Measurements from ENCODE around the gene SLC37A1.

The SLC37A1 gene

DNA sequence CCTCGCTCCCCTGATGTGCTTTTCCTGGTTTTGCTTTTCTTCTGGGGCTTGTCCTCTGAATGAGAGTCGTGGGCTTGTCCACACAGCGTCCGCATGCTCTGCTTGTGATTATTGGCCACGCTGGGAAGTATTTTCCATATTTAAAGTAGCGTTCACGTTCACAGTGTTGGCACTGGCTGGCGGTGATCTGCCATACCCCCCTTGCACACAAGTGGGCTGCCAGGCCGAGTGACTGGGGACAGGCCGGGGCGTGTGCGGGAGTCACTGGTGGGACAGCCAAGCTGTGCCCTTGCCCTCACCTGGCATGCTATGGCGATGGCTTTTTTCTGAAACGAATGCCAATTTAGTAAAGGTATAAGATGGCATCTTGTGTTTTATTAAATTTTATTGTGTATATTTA lies 32.8 kb downstream of the SLC37A1 start:
- no peak for DNase-seq

GRCh38 chr21:42547001-42547905 lies 33.6 kb downstream of the SLC37A1 start:
- no peak for DNase-seq

- no peak for DNase-seq
These were observed 34.3 kb downstream of the SLC37A1 start for GRCh38 chr21:42547906-42548365.

DNA sequence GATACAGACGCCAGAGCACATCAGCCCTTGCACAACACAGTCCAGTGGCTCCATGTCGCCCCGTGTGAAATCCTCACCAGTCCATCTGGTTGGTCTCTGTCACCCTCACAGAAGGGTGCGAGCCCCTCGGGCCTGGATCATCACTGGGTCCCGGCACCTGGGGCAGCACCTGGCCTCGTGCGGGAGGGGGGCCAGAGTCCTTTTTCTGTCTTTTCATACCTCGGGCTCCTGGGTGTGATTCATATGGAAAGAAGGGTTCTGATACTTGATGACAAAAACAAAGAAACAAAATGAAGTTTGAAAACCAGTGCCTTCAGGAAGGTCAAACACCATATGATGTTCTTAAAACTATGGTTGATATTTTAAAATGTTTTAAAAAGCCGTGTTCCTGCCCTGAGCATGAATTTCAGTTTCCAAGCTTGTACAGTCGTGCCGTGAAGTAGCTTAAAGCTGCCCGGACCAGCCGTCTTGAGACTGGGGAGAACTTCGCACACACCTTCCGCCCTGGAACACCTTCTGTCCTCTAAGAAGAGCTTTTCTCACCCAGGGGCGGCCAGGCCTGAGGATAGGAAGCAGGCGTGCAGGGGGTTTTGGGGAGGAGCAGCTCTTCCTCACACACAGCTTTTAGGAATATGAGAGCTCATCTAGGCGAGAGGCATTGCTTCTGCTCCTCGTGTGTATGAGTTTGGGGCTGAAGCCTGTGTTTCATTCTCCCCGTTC lies 35.2 kb downstream of the SLC37A1 start:
- DNase-seq = no peak

- no peak for DNase-seq
These were observed 37.2 kb downstream of the SLC37A1 start for GRCh38 chr21:42550817-42551216.

DNA sequence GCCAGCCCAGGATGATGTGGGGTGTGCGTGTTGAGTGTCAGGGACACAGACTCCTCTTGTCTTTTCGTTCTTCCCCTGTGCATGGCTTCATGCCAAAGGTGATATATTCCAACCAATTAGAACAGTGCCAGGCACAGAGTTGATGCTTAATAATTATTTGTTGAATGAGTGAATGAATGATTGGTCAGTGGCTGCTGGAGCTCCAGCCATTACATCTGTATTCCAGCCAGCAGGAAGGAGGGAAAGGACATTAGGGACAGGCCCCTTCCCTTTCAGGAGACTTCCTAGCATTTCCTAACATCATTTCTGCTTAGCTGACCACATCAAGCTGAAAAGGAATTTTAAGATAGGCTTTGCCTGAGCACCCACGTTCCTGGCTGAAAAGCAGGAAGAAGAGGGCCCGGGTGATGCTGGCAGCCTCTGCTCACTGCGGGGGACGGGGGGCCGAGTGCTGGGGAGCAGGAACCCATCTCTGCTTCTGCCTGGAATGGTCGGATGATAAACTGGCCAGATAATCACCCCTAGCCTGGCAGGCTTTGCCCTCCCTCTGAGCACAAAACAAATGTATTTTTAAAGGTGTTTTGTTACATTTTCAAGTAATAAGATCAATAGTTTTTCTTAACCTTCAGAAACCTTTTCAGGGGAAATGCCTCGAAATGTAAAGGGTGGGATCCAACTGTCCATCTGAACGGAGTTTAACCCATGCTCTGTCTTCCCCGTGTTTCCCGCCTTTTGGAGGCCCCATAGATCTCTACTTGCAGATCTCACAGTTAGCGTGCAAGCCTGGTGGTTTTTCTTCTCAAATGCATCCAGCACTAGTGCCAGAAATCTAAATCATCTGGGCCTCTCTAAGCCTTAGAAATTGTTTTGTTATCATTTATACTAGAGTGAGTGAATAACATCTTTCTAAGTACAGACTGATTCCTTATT lies 39.0 kb downstream of the SLC37A1 start:
- DNase-seq = no peak

DNA sequence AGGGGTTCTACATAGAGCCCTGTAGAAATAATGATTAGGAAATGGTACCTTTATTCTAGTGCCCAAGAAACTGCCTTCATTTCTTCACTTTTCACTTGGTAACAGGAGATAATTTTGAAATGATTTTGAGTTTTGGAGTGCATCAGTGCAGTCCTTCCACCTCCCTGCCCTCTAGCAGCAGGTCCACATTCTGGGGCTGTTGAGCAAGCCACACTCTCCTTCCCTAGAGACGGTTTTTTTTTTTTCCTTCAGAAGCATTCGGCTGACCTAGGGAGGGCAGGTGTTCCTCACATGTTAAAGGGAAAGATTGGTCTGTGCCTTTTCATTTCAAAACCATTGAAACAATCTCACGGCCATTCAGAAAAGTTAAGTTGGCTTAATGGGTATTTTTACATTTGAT lies 39.8 kb downstream of the SLC37A1 start:
- DNase-seq = no peak

- DNase-seq = no peak
These were observed 40.8 kb downstream of the SLC37A1 start for GRCh38 chr21:42554251-42554961.

DNA sequence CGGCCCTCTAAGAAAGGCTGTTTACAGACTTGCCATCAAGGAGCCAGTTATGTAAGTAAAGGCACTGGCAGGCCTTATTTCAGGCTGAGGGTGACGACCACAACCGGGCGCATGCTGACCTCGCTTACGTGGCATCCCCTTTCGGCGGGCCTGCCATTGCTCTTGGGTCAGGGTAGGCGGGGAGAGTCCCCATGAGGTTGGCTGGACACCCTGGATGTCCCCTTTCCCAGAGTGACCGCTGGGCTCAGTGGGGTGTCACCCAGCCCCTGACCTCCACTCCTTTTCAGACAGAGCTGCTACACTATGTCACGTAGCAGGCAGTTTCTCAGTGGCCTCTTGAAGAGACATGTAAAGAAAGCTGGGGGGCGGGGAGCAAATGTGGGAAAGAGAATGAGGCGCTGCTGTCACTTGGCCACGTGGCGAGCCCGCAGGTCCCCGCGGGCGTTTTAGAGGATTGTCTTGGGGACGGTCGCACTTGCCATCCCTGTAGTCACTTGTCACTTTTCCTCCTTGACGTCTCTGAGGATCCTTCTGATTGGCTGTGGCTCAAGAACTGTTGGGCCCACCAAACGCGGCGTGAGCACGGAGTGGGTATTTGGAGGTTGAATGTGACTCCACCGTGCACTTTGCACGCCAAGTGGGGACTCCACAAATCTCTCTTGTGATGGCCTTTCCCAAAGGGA lies 42.2 kb downstream of the SLC37A1 start:
- no peak for DNase-seq

GRCh38 chr21:42556476-42556875 lies 42.8 kb downstream of the SLC37A1 start:
- no peak for DNase-seq

DNA sequence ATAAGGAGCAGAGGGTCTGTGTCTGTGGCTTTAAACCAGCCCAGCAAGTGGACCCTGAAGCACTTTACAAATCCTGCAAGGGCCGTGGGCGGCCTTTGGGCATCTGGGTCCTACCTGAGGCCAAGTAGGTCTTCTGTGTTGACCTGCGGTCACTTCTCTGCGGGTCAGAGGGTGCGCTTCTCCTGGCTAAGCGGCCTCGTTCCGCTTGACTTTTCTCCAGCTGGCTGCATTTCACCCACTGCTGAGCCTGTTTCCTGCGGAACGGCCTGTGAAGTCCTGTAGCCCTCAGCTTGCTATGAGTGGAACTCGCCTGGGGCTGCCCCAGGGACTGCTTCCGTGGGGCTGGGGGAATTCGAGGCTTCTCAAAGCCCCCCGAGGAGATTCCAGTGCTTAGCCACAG lies 43.3 kb downstream of the SLC37A1 start:
- no peak for DNase-seq

DNA sequence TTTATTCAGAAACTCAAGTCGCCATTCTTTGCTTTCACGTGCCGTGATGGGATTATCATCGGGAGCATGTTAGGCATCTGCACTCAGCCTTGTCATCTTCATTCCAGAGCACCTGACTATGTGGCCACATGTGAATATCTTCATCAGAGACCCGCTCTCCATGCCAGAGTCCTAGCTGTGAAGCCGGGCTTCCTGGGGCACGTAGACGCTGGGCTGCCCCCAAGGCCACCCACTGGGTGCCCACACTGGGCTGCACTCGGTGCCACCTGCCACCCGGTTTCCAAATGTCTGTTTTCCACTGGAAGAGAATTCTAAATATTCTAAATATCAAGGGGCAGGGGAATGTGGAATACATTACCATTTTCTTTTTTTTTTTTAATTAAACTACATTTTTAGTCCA lies 43.8 kb downstream of the SLC37A1 start:
- no peak for DNase-seq

- no peak for DNase-seq
These were observed 44.7 kb downstream of the SLC37A1 start for GRCh38 chr21:42558368-42558767.

GRCh38 chr21:42558846-42559245 lies 45.2 kb downstream of the SLC37A1 start:
- no peak for DNase-seq

DNA sequence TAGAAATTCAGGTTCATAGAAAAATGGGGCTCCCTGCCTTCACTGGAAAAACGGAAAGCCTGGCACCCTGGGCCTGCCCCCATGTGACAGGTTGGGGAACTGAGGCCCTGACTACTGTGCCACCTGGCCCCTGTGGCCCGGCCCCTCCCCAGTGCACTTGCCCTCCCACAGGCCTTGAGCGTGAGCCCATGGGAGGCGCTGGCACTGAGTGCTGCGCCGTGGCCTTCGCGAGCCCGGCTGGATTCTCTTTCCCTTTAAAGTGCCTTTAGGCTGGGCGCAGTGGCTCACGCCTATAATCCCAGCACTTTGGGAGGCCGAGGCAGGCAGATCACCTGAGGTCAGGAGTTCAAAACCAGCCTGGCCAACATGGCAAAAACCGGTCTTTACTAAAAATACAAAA lies 45.7 kb downstream of the SLC37A1 start:
- no peak for DNase-seq

- no peak for DNase-seq
These were observed 47.0 kb downstream of the SLC37A1 start for GRCh38 chr21:42560517-42561179.

DNA sequence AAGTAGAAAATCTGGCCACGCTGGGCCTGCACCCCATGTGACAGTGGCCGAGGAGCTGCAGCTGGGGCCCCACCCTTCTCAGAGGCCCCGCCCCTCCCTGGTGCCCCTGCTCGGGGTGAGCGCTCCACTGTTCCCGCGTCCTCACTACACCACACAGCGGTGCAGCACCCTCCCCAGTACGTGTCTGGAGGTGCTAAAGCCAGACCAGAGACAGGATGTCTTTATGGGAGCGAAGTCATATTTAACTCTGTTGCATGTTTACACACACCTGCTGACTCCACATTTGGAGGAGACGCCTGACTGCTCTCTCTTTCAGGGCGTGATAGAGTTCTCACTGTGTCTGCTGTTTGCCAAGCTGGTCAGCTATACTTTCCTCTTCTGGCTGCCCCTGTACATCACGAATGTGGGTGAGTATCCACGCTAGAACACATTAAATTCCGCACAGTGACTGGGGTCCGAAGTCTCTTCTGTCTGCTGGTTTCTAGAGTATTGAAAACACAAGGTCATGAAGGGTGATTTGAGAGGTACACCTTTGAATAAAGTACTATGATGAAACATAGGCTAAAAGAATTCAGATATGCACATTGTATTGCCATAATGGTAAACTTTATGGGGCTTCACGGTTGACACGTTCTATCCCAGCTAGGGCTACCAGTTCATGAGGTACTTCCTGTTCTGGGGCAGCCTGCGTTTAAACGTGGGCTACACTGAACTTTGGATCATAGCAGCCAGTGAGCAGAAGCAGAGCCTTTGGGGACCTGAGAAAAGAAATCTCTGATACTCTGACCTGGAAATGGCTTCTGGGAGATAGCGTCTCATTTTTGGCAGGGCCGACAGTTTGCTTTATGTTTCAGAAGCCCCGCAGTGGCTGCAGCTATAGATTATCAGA lies 48.4 kb downstream of the SLC37A1 start:
- DNase-seq = no peak

GRCh38 chr21:42562816-42563215 lies 49.2 kb downstream of the SLC37A1 start:
- DNase-seq = no peak

GRCh38 chr21:42563261-42563660 lies 49.6 kb downstream of the SLC37A1 start:
- no peak for DNase-seq

DNA sequence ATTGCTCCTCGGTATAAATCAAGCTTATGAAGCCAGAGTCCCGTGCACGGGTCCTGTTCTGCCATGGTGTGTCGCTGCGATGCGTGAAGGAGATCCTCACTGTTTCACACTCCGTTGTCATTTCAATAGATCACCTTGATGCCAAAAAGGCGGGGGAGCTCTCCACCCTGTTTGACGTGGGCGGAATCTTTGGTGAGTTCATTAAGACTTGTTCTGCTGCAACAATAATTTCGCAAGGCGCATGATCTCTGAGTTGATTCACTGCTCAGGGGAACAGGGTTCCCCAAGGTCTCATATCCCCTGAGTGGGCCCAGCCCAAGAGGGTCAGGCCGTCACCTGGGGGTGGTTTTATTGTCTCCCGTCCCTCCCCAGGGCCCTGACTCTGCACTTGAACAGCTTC lies 50.0 kb downstream of the SLC37A1 start:
- DNase-seq = no peak
